ENCODE measurements around the gene VDAC1. TPM values are rescaled to one million over a fixed set of nuclear protein-coding genes. Genes with fewer than 3 reads are reported as not detected.
A peak's percentile ranks its signal among the peaks of the same experiment; 100 is the strongest.
"Not testable (repeated sequence)": the region's sequence is repeated elsewhere in the genome, so short reads cannot be mapped to it uniquely, and the experiment has no call there.

VDAC1 gene
- total and polyA plus RNA-seq, 2 donors: 94.3 to 136 TPM

DNA sequence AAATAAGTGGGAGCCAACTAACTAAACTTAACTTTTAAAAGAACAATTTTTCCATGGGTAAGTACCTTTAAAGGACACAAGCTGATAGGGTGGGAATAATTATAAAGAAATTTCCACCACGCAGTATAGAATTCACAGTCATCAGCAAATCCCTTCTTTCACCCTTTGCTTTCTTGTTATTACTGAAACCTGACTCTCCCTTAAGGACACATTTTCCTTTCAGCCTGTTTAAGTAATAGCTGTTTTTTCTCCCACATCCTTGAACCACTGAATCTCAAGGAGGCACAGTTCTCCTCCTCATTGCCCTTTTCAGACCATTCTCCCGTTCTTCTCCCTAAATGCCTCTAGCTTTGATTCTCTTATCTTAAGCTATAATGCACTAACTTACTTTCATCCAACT lies 42.6 kb downstream of the VDAC1 start:
- H3K27ac ChIP-seq (ENCODE audit: low read depth): no peak overlapping the region
- no peaks in the 10 kb centered on the region for H3K4me1 ChIP-seq (ENCODE audit: insufficient read depth)
- no peak overlapping the region for H3K4me3 ChIP-seq (ENCODE audit: low read depth, low read length)
- no peaks in the 10 kb centered on the region for H3K36me3 ChIP-seq (ENCODE audit: insufficient read depth)
- WGBS: 74% methylated on average over 2 of the region's 2 CpGs
- DNase-seq (ENCODE audit: extremely low spot score): no peak

DNA sequence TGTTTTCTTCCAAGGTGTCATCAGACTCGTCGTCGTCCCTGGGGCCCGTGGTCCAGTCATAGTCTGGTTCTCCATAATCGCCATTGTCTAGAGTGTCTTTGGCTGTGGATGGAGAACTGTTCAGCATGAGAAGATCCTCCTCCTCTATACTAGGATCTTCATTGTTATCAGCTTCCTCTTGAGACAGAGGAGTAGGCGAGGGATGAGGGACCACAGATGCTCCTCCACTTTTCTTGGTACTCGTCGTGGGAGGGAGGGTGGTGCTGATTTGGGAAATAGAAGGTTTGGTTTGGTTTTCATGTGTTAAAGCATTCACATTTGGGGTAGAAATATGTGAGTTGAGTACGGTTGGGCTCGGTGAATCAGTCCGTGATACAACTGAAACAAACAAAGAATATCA lies 45.1 kb downstream of the VDAC1 start:
- 84% methylated on average over 11 of the region's 11 CpGs for WGBS
- no peak for DNase-seq (ENCODE audit: extremely low spot score)
- no peaks in the 10 kb centered on the region for H3K4me1 ChIP-seq (ENCODE audit: insufficient read depth)
- H3K36me3 ChIP-seq (ENCODE audit: insufficient read depth): no peaks in the 10 kb centered on the region
- no peak overlapping the region for H3K27ac ChIP-seq (ENCODE audit: low read depth)
- H3K4me3 ChIP-seq (ENCODE audit: low read depth, low read length): no peak overlapping the region

DNA sequence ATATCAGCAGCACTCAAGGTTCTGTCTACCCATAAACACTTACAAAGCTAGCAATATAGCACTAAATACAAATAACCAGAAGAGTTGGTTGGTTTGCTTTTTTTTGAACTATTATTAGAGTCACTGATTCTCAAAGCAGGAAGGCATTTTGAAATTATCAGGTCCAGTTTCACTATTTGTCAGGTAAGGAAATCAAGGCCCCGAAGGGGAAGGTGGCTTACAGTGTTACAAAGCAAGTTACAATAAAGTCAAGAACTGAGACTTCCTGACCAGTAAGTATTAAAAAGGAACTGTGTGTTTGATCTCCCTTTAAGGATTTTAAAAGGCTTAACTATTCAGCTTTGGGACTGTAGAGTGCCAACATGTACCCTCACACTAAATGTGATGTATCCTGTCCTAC lies 47.2 kb downstream of the VDAC1 start:
- no peak overlapping the region for H3K4me3 ChIP-seq (ENCODE audit: low read depth, low read length)
- H3K27ac ChIP-seq (ENCODE audit: low read depth): peak overlapping the region; percentile 10
- 76% methylated on average over 1 of the region's 1 CpG for WGBS
- H3K4me1 ChIP-seq (ENCODE audit: insufficient read depth): no peaks in the 10 kb centered on the region
- no peak for DNase-seq (ENCODE audit: extremely low spot score)
- no peaks in the 10 kb centered on the region for H3K36me3 ChIP-seq (ENCODE audit: insufficient read depth)

- no peak for DNase-seq (ENCODE audit: extremely low spot score)
- H3K4me1 ChIP-seq (ENCODE audit: insufficient read depth): no peaks in the 10 kb centered on the region
- no peaks in the 10 kb centered on the region for H3K36me3 ChIP-seq (ENCODE audit: insufficient read depth)
- WGBS: 83% methylated on average over 4 of the region's 4 CpGs
- peak overlapping the region; percentile 32 for H3K27ac ChIP-seq (ENCODE audit: low read depth)
- H3K4me3 ChIP-seq (ENCODE audit: low read depth, low read length): no peak overlapping the region
Measured at GRCh38 chr5:133957080-133957479, 47.7 kb downstream of the VDAC1 start.

DNA sequence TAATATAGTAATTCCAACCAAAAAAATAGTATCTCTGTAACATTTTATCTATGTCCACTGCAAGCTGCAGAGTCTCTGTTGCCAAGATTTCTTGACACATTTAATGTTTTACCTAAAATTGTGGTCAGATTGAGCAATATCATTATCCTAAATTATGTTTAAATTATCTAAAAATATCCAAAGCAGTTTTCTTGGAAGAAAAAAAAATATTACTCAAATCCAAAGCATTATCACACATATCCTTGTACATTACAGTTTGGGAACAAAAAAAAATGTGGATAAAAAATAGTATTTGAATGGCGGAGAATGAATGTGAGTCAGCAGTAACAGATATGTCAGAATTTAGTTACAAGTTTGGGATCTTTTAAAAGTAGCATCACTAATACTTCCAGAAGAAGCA lies 48.6 kb downstream of the VDAC1 start:
- H3K4me3 ChIP-seq (ENCODE audit: low read depth, low read length); H3K27ac ChIP-seq (ENCODE audit: low read depth); H3K4me1 ChIP-seq (ENCODE audit: insufficient read depth); DNase-seq (ENCODE audit: extremely low spot score); H3K36me3 ChIP-seq (ENCODE audit: insufficient read depth): not testable (repeated sequence)
- WGBS: 88% methylated on average over 1 of the region's 1 CpG

DNA sequence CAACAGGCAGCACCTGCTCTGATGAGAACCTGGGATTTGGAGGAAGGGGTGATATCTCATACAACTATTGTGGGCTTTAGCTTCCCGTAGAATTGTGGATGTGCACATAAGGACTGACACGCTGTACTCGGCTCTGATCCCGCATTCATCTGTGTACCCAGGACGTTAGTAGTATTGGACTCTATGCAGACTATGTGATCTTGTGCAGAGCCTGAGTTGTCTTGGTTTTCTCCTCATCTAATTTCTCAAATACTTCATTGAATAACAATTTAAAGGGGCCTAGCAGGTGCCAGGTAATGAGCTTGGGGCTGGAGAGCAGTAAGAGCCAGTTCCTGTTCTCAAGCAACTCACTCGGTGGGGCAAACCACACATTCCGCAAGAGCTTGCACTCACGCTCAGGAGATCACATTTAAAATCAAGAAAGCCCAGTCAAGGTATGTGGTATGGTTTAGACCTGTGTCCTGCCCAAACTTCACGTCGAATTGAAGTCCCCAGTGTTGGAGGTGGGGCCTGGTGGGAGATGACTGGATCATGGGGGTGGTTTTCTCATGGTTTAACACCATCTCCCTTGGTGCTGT lies 51.1 kb downstream of the VDAC1 start:
- no peaks in the 10 kb centered on the region for H3K4me1 ChIP-seq (ENCODE audit: insufficient read depth)
- no peak for DNase-seq (ENCODE audit: extremely low spot score)
- H3K4me3 ChIP-seq (ENCODE audit: low read depth, low read length): no peak overlapping the region
- no peaks in the 10 kb centered on the region for H3K36me3 ChIP-seq (ENCODE audit: insufficient read depth)
- WGBS: 84% methylated on average over 10 of the region's 10 CpGs
- H3K27ac ChIP-seq (ENCODE audit: low read depth): no peak overlapping the region

GRCh38 chr5:133952729-133953567 lies 51.8 kb downstream of the VDAC1 start:
- no peaks in the 10 kb centered on the region for H3K4me1 ChIP-seq (ENCODE audit: insufficient read depth)
- no peaks in the 10 kb centered on the region for H3K36me3 ChIP-seq (ENCODE audit: insufficient read depth)
- no peak overlapping the region for H3K4me3 ChIP-seq (ENCODE audit: low read depth, low read length)
- WGBS: 49% methylated on average over 10 of the region's 10 CpGs
- no peak overlapping the region for H3K27ac ChIP-seq (ENCODE audit: low read depth)
- no peak for DNase-seq (ENCODE audit: extremely low spot score)

DNA sequence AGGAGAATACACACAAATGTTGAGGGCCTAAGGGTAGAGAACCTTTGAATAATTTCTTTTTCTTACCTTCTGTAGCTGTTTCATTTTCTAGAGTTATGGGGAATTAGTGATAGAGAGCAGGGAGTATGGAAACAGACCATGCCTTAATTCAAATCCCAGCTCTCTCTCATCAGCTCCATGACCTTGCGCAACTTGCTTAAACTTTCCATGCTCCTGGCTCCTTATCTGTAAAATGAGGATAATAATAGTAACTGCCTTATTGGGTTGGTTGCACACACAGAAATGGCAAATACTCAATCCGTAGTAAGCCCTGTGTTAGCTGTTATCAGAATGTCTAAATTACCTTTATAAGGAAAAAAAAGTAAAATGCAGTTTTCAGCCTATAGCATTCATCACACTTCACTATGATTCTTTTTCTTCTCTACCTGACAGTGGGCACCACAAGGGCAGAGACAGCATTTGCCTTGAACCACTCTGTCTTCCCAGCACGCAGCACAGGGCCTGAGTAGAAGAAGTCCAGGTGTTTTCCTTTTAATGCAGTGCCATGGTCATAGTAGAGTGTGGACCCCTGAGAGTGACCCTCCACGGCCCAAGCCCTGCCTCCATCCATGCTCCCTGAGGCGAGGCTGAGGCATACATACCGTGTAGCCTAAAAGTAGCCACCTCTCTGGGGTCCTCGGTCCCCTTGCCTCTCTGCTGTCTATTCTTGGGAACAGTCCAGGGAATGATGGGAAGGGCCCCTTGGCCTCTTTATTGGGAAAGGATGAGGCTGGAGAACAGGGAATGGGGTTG lies 53.8 kb downstream of the VDAC1 start:
- no peaks in the 10 kb centered on the region for H3K36me3 ChIP-seq (ENCODE audit: insufficient read depth)
- H3K27ac ChIP-seq (ENCODE audit: low read depth): no peak overlapping the region
- no peak for DNase-seq (ENCODE audit: extremely low spot score)
- no peak overlapping the region for H3K4me3 ChIP-seq (ENCODE audit: low read depth, low read length)
- 76% methylated on average over 7 of the region's 7 CpGs for WGBS
- H3K4me1 ChIP-seq (ENCODE audit: insufficient read depth): no peaks in the 10 kb centered on the region

- Histone ChIP-seq H3K27ac (ENCODE audit: low read depth) (no peak overlapping the region), H3K4me3 (ENCODE audit: low read depth, low read length) (no peak overlapping the region), H3K36me3 (ENCODE audit: insufficient read depth) (no peaks in the 10 kb centered on the region), H3K4me1 (ENCODE audit: insufficient read depth) (no peaks in the 10 kb centered on the region)
- no peak for DNase-seq (ENCODE audit: extremely low spot score)
Measured at GRCh38 chr5:133948721-133949120, 56.1 kb downstream of the VDAC1 start.

GRCh38 chr5:133947431-133947841 lies 57.3 kb downstream of the VDAC1 start:
- WGBS: 33% methylated on average over 5 of the region's 5 CpGs
- H3K4me3 ChIP-seq (ENCODE audit: low read depth, low read length): no peak overlapping the region
- DNase-seq (ENCODE audit: extremely low spot score): no peak
- H3K36me3 ChIP-seq (ENCODE audit: insufficient read depth): no peaks in the 10 kb centered on the region
- no peaks in the 10 kb centered on the region for H3K4me1 ChIP-seq (ENCODE audit: insufficient read depth)
- no peak overlapping the region for H3K27ac ChIP-seq (ENCODE audit: low read depth)

- no peak for DNase-seq (ENCODE audit: extremely low spot score)
- H3K27ac ChIP-seq (ENCODE audit: low read depth): no peak overlapping the region
- WGBS: 91% methylated on average over 3 of the region's 3 CpGs
- no peaks in the 10 kb centered on the region for H3K4me1 ChIP-seq (ENCODE audit: insufficient read depth)
- H3K36me3 ChIP-seq (ENCODE audit: insufficient read depth): no peaks in the 10 kb centered on the region
- H3K4me3 ChIP-seq (ENCODE audit: low read depth, low read length): no peak overlapping the region
Measured at GRCh38 chr5:133945568-133945967, 59.2 kb downstream of the VDAC1 start.

DNA sequence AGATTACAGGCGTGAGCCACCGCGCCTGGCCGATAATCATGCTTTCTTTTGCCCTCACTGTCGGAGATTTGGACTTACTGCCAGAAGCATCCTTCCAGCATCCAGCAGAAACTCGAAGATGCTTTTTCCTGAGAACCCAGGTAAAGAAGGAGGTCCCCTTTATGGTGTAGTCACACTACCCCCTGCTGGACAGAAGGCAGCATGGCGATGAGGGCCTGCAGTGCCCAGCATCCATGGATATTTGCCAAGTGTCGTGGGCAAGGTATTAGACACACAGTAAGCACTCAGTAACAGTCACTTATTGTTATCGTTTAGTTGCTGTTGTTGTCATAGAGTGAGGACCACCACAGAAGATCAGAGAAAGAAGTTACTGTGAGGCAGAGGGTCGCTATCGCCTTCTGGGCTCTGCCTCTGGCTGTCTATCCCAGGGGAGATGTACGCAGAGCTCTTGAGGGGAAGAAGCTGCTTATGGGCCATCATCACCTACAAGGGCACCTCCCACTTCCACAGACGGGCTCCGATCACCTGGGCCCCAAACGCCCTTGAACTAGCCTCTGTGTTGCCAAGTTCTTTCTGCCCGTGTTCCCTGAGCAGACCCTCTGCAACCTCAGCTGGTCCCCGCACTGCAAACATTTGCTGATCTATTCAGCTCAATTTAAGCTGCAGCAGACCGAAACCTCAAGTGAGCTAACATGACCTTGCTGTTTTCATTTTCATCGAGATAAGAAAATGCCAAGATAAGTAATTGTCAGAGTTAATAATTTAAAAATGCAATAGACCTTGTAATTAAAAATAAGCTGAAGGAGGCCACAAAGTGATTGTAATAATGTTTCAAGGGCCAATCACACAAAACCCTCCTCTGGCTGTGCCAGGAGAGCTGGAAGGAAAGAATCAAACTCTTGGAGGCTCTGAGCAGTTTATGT lies 60.3 kb downstream of the VDAC1 start:
- 65% methylated on average over 19 of the region's 19 CpGs for WGBS
- H3K4me1 ChIP-seq (ENCODE audit: insufficient read depth): no peaks in the 10 kb centered on the region

GRCh38 chr5:133943475-133943817 lies 61.3 kb downstream of the VDAC1 start:
- 74% methylated on average over 7 of the region's 7 CpGs for WGBS
- Histone ChIP-seq H3K4me3 (ENCODE audit: low read depth, low read length) (no peak overlapping the region), H3K36me3 (ENCODE audit: insufficient read depth) (no peaks in the 10 kb centered on the region), H3K27ac (ENCODE audit: low read depth) (no peak overlapping the region), H3K4me1 (ENCODE audit: insufficient read depth) (no peaks in the 10 kb centered on the region)
- DNase-seq (ENCODE audit: extremely low spot score): no peak

More for the DNA sequence above, 60.3 kb downstream of the VDAC1 start:
- H3K27ac ChIP-seq (ENCODE audit: low read depth): no peak overlapping the region
- no peaks in the 10 kb centered on the region for H3K36me3 ChIP-seq (ENCODE audit: insufficient read depth)
- no peak for DNase-seq (ENCODE audit: extremely low spot score)
- no peak overlapping the region for H3K4me3 ChIP-seq (ENCODE audit: low read depth, low read length)

All from urinary bladder (tissue), 4 donors.